HepG2 (cell line): ENCODE data around the gene DSTN. TPM values are rescaled to one million over a fixed set of nuclear protein-coding genes. Genes with fewer than 3 reads are reported as not detected.
A peak's percentile ranks its signal among the peaks of the same experiment; 100 is the strongest.

Experiments
- ATAC-seq: fragments of 200-7000 bp; cut with Tn5 transposase; 3 replicates; pipeline ENCODE4 v1.9.1; 2020; ENCODE audit warnings: mild to moderate bottlenecking, moderate library complexity
- BruUV-seq: library from RNA; stranded (reverse); fragments of 400-500 nt; replicated peaks from 2 replicates; lab custom pipeline; 2021; lab: Mats Ljungman, UMichigan
- CTCF ChIA-PET: fragments of 300-600 bp; formaldehyde crosslinking; extraction: SDS; loops from one replicate; lab custom pipeline; 2021; ENCODE audit warnings: low total read pairs, inconsistent platforms, low intra/inter-chr PET ratio; lab: Yijun Ruan, JAX
- POLR2A ChIA-PET: fragments of 350-600 bp; sonication (Branson Sonifier 250); formaldehyde crosslinking; loops from one replicate; lab custom pipeline; 2020; ENCODE audit warnings: antibody characterized with exemption, inconsistent platforms; lab: Yijun Ruan, JAX
- DNase-seq: peaks from one replicate; pipeline ENCODE4 v3.0.0-alpha.2; 2015; ENCODE audit warnings: low spot score
- FAIRE-seq: peaks from 3 replicates; lab custom pipeline; 2011; peaks lifted over from hg19 to GRCh38; lab: Jason Lieb, UNC
- H2AFZ ChIP-seq: one replicate; pipeline ENCODE4 v1.6.1; 2011; ENCODE audit warnings: low read length, inconsistent platforms
- H3K27ac ChIP-seq: fragments of 300-600 bp; 3 replicates; pipeline ENCODE4 v1.8.0; 2011; ENCODE audit warnings: mixed run types, mild to moderate bottlenecking, mixed read lengths, low read length, inconsistent platforms; ENCODE audit not compliant: insufficient read depth; ENCODE audit errors: extremely low read length
- H3K27me3 ChIP-seq, 2 experiments: fragments of 200-600 bp in 1 of 2; 2 replicates in 1 of 2; 3 replicates in 1 of 2; pipeline versions ENCODE4 v1.6.0 to v1.8.0; 2011; ENCODE audit warnings: low read length in 2 of 2, mild to moderate bottlenecking in 2 of 2, moderate library complexity in 2 of 2, inconsistent platforms in 1 of 2; ENCODE audit not compliant: insufficient read depth in 2 of 2, control insufficient read depth in 1 of 2
- H3K36me3 ChIP-seq, 2 experiments: fragments of 200-600 bp in 1 of 2; replicated peaks in 1 of 2; 2 replicates in 1 of 2; 3 replicates in 1 of 2; pipeline versions ENCODE4 v1.5.1 to v1.8.0; 2011; ENCODE audit warnings: low read length in 2 of 2, inconsistent platforms in 1 of 2; ENCODE audit not compliant: insufficient read depth in 2 of 2, control insufficient read depth in 1 of 2
- H3K4me1 ChIP-seq: 2 replicates; pipeline ENCODE4 v1.5.1; 2012; ENCODE audit warnings: low read length, inconsistent platforms; ENCODE audit not compliant: insufficient read depth
- H3K4me2 ChIP-seq: 2 replicates; pipeline ENCODE4 v1.6.0; 2011; ENCODE audit warnings: low read depth, low read length, inconsistent platforms
- H3K4me3 ChIP-seq, 3 experiments: fragments of 200-600 bp in 1 of 3; sonication (generic), shearing (Covaris generic) in 1 of 3; replicated peaks in 1 of 3; 2 replicates each; pipeline ENCODE4 v1.5.1; 2011 to 2016; ENCODE audit warnings: low read length in 3 of 3, inconsistent platforms in 2 of 3, low read depth in 2 of 3, mild to moderate bottlenecking in 2 of 3, control low read depth in 1 of 3, mixed read lengths in 1 of 3; ENCODE audit not compliant: insufficient read depth in 1 of 3
- H3K79me2 ChIP-seq: one replicate; pipeline ENCODE4 v1.6.1; 2011; ENCODE audit warnings: low read length, inconsistent platforms; ENCODE audit not compliant: insufficient read depth
- H3K9ac ChIP-seq: 2 replicates; pipeline ENCODE4 v1.6.0; 2011; ENCODE audit warnings: mild to moderate bottlenecking, low read depth, low read length, inconsistent platforms; ENCODE audit not compliant: insufficient read depth
- H3K9me3 ChIP-seq: 2 replicates; pipeline ENCODE4 v1.5.1; 2012; ENCODE audit warnings: mild to moderate bottlenecking, low read length
- H4K20me1 ChIP-seq: 2 replicates; pipeline ENCODE4 v1.6.0; 2011; ENCODE audit warnings: inconsistent platforms, mild to moderate bottlenecking, low read length, moderate library complexity; ENCODE audit not compliant: insufficient read depth
- ATF2 ChIP-seq: sonication (generic); formaldehyde crosslinking; IDR thresholded peaks from 2 replicates; pipeline ENCODE4 v1.4.0; 2020; ENCODE audit warnings: missing genetic modification reagents
- HNF4G ChIP-seq, 2 experiments: sonication (generic) in 1 of 2; formaldehyde crosslinking in 1 of 2; IDR thresholded peaks; 2 replicates each; pipeline versions ENCODE4 v1.4.0 to v1.6.1; 2011 to 2020; ENCODE audit warnings: borderline replicate concordance in 2 of 2, low read depth in 2 of 2, mild to moderate bottlenecking in 2 of 2, low read length in 1 of 2, missing genetic modification reagents in 1 of 2, moderate library complexity in 1 of 2
- NCOR1 ChIP-seq: fragments of 200-600 bp; sonication (generic); IDR thresholded peaks from 2 replicates; pipeline ENCODE4 v1.7.0; 2017; ENCODE audit warnings: antibody characterized with exemption, low read length, borderline replicate concordance
- NFIB ChIP-seq: sonication (generic); formaldehyde crosslinking; IDR thresholded peaks from 2 replicates; pipeline ENCODE4 v1.9.0; 2021; ENCODE audit warnings: missing genetic modification reagents, mild to moderate bottlenecking, borderline replicate concordance
- RFX1 ChIP-seq: fragments of 450-650 bp; IDR thresholded peaks from 2 replicates; pipeline ENCODE4 v1.6.1; 2017
- XRCC5 ChIP-seq: fragments of 200-400 bp; formaldehyde crosslinking; optimal IDR thresholded peaks from 2 replicates; pipeline ENCODE3; 2017; ENCODE audit warnings: mild to moderate bottlenecking, low read length
- ZNF383 ChIP-seq: sonication (generic); formaldehyde crosslinking; IDR thresholded peaks from 2 replicates; pipeline ENCODE4 v1.4.0; 2020; ENCODE audit warnings: missing genetic modification reagents, mild to moderate bottlenecking, borderline replicate concordance
- ZNF501 ChIP-seq: sonication (generic); formaldehyde crosslinking; IDR thresholded peaks from 2 replicates; pipeline ENCODE4 v1.5.1; 2020; ENCODE audit warnings: mild to moderate bottlenecking, moderate library complexity, missing genetic modification reagents
- ZNF839 ChIP-seq: sonication (generic); formaldehyde crosslinking; IDR thresholded peaks from 2 replicates; pipeline ENCODE4 v1.4.0; 2020; ENCODE audit warnings: missing genetic modification reagents, mild to moderate bottlenecking, borderline replicate concordance
- WGBS: methylation state at CpG from one replicate; pipeline ENCODE4 v1.1.6; 2017; ENCODE audit warnings: low lambda C conversion rate; 5-methylcytosine and 5-hydroxymethylcytosine counted together
- in situ Hi-C: cut with HindIII; loops from 2 replicates; pipeline ENCODE4 v1.10.0; 2017; ENCODE audit warnings: low pct_unique_long_range_greater_than_20kb; ENCODE audit not compliant: extremely low pct_ligation_motif_present
- intact Hi-C: fragments of 100-400 bp; cut with micrococcal nuclease; formaldehyde crosslinking; loops from one replicate; pipeline ENCODE4 v1.10.0; 2022; ENCODE audit not compliant: unreplicated experiment
- polyA plus RNA-seq, 8 experiments: library from polyadenylated mRNA; depleted of rRNA in 3 of 8; stranded (reverse) in 7 of 8; unstranded in 1 of 8; fragments of >200 nt; fragmentation: Illumina TruSeq in 4 of 8; extraction: Trizol in 4 of 8; gene quantifications; 2 replicates each; pipeline versions ENCODE4 v1.2.1 to v1.2.3, GENCODE V29; 2011 to 2016; ENCODE audit warnings: low read depth in 4 of 8, missing spikeins in 1 of 8, mixed read lengths in 1 of 8; ENCODE audit not compliant: insufficient read depth in 1 of 8
- total RNA-seq, 5 experiments: library from RNA; depleted of rRNA; stranded (reverse); fragments of >200 nt; fragmentation: Illumina TruSeq; extraction: Trizol; gene quantifications; 2 replicates each; pipeline ENCODE4 v1.2.3, GENCODE V29; 2016; ENCODE audit warnings: low read depth in 1 of 5
- TF ChIP-seq, protein P1 (sequence below), 2 experiments: sonication (generic) in 1 of 2; formaldehyde crosslinking in 1 of 2; IDR thresholded peaks; 2 replicates each; pipeline versions ENCODE4 v1.5.1 to v1.6.1; 2011 to 2020; ENCODE audit warnings: borderline replicate concordance in 1 of 2, low read depth in 1 of 2, low read length in 1 of 2, mild to moderate bottlenecking in 1 of 2, missing genetic modification reagents in 1 of 2, moderate library complexity in 1 of 2

Gene DSTN
- total and polyA plus RNA-seq, 2 of the 13 experiments (the other 11 are each of a cell fraction or from before 2014, with no cell fraction given): 27.6 to 106 TPM

GRCh38 chr20:17556837-17557674, 12.8 kb upstream of the DSTN start:
- Histone ChIP-seq H3K4me1 (peaks cover 35% of the 10 kb centered on the region), H3K9me3 (no peaks in the 10 kb centered on the region), H3K4me3 (no peak overlapping the region), H3K4me2 (peak overlapping the region; percentile 59), H2AFZ (no peak overlapping the region), H3K27me3 (no peaks in the 10 kb centered on the region), H3K79me2 (no peaks in the 10 kb centered on the region), H3K9ac (peak overlapping the region; percentile 50; the same call in 1 of the 2 replicates), H4K20me1 (no peaks in the 10 kb centered on the region), H3K27ac (no peak overlapping the region), H3K36me3 (no peaks in the 10 kb centered on the region; a peak in 1 of 5 replicates)
- WGBS: 57% methylated on average over 11 of the region's 11 CpGs
- FAIRE-seq: no peak
- ChIA-PET POLR2A (interaction anchor here (0.9 to 6.6 kb wide), 2 partner anchors 13 to 14 kb away, joined by 3 to 33 read pairs; partner anchors contain the start of gene DSTN), CTCF (no interaction called here)
- no peak for DNase-seq
- ATAC-seq: peak; percentile 51
- TF ChIP-seq ZNF839: peak; percentile 67; the same call in 1 of the 2 replicates
- TF ChIP-seq NCOR1: no peak
- TF ChIP-seq XRCC5: peak; percentile 25
- 0 out of 2 replicates have a peak, but pooled peaks have one; percentile 22 for TF ChIP-seq ZNF501
- no peak for TF ChIP-seq NFIB (CRISPR knock-in tag)
- TF ChIP-seq HNF4G (IDR thresholded peaks at IDR 0.05; ENCODE audit: borderline replicate concordance, low read depth, low read length): no peak
- TF ChIP-seq HNF4G (CRISPR knock-in tag; IDR thresholded peaks at IDR 0.05; ENCODE audit: borderline replicate concordance, low read depth): 0 out of 2 replicates have a peak, but pooled peaks have one; percentile 28
- no peak for TF ChIP-seq RFX1
- TF ChIP-seq, protein P1, sequence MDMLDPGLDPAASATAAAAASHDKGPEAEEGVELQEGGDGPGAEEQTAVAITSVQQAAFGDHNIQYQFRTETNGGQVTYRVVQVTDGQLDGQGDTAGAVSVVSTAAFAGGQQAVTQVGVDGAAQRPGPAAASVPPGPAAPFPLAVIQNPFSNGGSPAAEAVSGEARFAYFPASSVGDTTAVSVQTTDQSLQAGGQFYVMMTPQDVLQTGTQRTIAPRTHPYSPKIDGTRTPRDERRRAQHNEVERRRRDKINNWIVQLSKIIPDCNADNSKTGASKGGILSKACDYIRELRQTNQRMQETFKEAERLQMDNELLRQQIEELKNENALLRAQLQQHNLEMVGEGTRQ (IDR thresholded peaks at IDR 0.05; ENCODE audit: low read depth, low read length): no peak
- TF ChIP-seq, protein P1 (CRISPR knock-in tag; IDR thresholded peaks at IDR 0.05; ENCODE audit: borderline replicate concordance): no peak
- 0 out of 2 replicates have a peak, but pooled peaks have one; percentile 34 for TF ChIP-seq ZNF383 (CRISPR knock-in tag)
- TF ChIP-seq ATF2 (CRISPR knock-in tag): no peak
- in situ Hi-C loops: no loop called here
- no TSS peak for BruUV-seq
- intact Hi-C loops: no loop called here
